HL-60 (cell line): Measurements from ENCODE around the gene TCF25.

Source experiments
- DNase-seq, 2 experiments: peaks; one replicate each; pipeline ENCODE4 v3.0.0-alpha.2; 2010 to 2020; ENCODE audit warnings: low read depth in 1 of 2, low spot score in 1 of 2
- H3K27ac ChIP-seq: fragments of 250-450 bp; sonication (Bioruptor Pico); replicated peaks from 2 replicates; pipeline ENCODE4 v1.5.1; 2020; ENCODE audit warnings: mild to moderate bottlenecking, moderate library complexity
- H3K27me3 ChIP-seq: fragments of 250-450 bp; sonication (Bioruptor Pico); 2 replicates; pipeline ENCODE4 v1.5.1; 2021; ENCODE audit warnings: mild to moderate bottlenecking, moderate library complexity; ENCODE audit not compliant: insufficient read depth, poor library complexity, severe bottlenecking
- H3K4me3 ChIP-seq: replicated peaks from 2 replicates; pipeline ENCODE4 v1.5.1; 2011; ENCODE audit warnings: mild to moderate bottlenecking, control low read depth, low read length; ENCODE audit not compliant: insufficient read depth
- CTCF ChIP-seq: IDR thresholded peaks from one replicate; pipeline ENCODE4 v1.5.1; 2011; ENCODE audit warnings: low read length, control low read depth, inconsistent platforms; ENCODE audit not compliant: insufficient read depth
- GABPA ChIP-seq: IDR thresholded peaks from 2 replicates; pipeline ENCODE4 v1.6.1; 2012; ENCODE audit warnings: low read depth
- POLR2AphosphoS5 ChIP-seq: IDR thresholded peaks from 2 replicates; pipeline ENCODE4 v1.6.1; 2012; ENCODE audit warnings: low read depth
- REST ChIP-seq: IDR thresholded peaks from 2 replicates; pipeline ENCODE4 v1.6.1; 2012; ENCODE audit warnings: low read depth; ENCODE audit not compliant: insufficient replicate concordance
- SPI1 ChIP-seq: IDR thresholded peaks from 2 replicates; pipeline ENCODE4 v1.6.1; 2012; ENCODE audit warnings: low read depth, mild to moderate bottlenecking, borderline replicate concordance

Gene TCF25

GRCh38 chr16:89895482-89896250 is 22.3 kb downstream of the TCF25 start:
- no peak for TF ChIP-seq GABPA
- Histone ChIP-seq H3K4me3 (no peak overlapping the region), H3K27ac (no peak overlapping the region), H3K27me3 (no peaks in the 10 kb centered on the region)
- DNase-seq: no peak

- TF ChIP-seq REST (no peak), CTCF (no peak), GABPA (no peak), SPI1 (no peak), POLR2AphosphoS5 (no peak)
- no peak overlapping the region for H3K27ac ChIP-seq
- no peak overlapping the region for H3K4me3 ChIP-seq
- no peaks in the 10 kb centered on the region for H3K27me3 ChIP-seq
- DNase-seq: no peak
Observed at GRCh38 chr16:89897204-89897603, 23.8 kb downstream of the TCF25 start.

- no peak overlapping the region for H3K27ac ChIP-seq
- no peak overlapping the region for H3K4me3 ChIP-seq
- no peaks in the 10 kb centered on the region for H3K27me3 ChIP-seq
- no peak for DNase-seq
- TF ChIP-seq CTCF: no peak
- no peak for TF ChIP-seq SPI1
- no peak for TF ChIP-seq POLR2AphosphoS5
- TF ChIP-seq GABPA: no peak
- no peak for TF ChIP-seq REST
Observed at GRCh38 chr16:89898201-89898967, 25.0 kb downstream of the TCF25 start.

- H3K27me3 ChIP-seq: no peaks in the 10 kb centered on the region
- TF ChIP-seq SPI1 (no peak), REST (no peak), GABPA (no peak), POLR2AphosphoS5 (no peak), CTCF (no peak)
- no peak for DNase-seq
- no peak overlapping the region for H3K27ac ChIP-seq
- H3K4me3 ChIP-seq: no peak overlapping the region
Observed at GRCh38 chr16:89899879-89900481, 26.6 kb downstream of the TCF25 start.
